Putamen (tissue), 1 donor: ENCODE data around the gene INO80E.
A peak's percentile ranks its signal among the peaks of the same experiment; 100 is the strongest.
"Not testable (repeated sequence)": the region's sequence is repeated elsewhere in the genome, so short reads cannot be mapped to it uniquely, and the experiment has no call there.

ENCODE experiments used
- DNase-seq: peaks from one replicate; pipeline ENCODE4 v3.0.0-alpha.2; 2016; ENCODE audit warnings: low spot score

INO80E gene, protein sequence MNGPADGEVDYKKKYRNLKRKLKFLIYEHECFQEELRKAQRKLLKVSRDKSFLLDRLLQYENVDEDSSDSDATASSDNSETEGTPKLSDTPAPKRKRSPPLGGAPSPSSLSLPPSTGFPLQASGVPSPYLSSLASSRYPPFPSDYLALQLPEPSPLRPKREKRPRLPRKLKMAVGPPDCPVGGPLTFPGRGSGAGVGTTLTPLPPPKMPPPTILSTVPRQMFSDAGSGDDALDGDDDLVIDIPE

DNA sequence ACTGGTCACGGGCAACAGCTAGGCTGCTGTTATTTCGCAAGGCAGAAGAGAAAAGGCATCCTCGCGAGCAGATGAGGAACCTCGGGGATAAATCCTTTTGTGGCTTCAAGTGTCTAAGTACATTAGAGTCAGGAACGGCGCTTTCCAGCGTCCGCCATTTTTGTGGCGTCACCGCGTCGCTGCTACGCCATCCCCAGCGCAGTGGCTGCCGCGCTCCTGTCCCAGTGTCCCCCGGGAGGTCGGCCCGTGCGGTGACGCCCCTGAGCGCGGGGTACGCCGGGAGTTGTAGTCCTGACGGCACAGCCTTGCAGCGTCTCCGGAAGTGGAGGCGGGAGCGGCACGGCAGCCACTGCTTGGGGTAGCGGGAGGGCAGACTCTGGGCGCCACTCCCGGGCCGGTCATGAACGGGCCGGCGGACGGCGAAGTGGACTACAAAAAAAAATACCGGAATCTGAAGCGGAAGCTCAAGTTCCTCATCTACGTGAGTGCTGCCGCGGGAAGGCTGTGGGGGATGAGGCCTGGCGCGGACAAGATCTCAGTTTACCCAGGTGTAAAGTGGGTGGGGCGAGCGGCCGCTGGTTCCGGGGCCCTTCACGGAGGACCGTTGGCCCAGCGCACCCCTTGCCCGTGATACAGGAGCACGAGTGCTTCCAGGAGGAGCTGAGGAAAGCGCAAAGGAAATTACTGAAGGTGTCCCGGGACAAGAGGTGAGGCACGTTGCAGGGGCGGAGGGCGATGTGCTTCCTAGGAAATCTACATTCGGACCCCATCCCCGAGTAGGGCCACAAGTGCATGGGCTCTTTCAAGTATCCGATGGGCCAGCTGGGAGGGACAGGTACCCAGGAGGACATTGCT lies at the start of gene INO80E:
INO80E (plus strand) TSS at position 331 of the 855 bp plus-strand sequence; CDS start at position 401, 70 bp downstream.
- DNase-seq: peak; percentile 98

DNA sequence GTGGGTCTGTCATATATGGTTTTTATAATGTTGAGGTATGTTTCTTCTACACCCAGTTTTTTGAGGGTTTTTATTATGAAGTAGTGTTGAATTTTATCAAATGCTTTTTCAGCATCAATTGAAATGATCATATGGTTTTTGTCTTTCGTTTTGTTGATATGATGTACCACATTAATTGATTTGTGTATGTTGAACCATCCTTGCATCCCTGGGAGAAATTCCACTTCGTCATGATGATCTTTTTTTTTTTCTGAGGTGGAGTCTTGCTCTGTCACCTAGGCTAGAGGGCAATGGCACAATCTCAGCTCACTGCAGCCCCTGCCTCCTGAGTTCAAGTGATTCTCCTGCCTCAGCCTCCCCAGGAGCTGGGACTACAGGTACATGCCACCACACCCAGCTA lies 48.1 kb upstream of the INO80E start:
- no peak for DNase-seq

DNA sequence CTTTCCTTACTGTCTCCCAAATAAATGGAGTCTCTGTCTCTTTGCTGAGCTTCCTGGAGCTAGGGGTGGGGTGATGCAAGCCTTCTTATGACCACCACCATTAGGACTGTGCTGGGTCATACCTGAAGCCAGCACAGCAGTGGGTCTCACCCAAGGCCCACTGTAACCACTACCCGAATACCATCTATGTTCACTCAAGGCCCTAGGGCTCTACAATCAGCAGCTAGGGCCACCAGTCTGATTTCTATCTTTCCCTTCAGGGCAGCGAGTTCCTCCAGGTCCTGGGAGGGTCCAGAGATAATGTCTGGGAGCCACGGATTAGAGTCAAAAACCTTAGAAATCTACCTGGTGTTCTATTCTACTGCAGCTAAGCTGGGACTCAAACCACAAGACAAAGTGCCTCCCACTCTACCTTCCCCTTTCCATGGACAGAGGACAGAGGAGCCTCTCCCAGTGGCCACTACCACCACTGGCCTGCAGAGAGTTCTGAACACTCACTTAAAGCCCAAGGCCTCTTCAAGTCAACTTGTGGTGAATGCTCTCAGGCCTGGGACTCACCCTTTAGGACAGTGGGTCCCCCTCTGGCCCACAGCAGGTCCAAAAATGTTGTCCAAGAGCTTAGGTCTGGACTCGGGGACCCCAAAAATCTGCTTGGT lies 45.1 kb upstream of the INO80E start:
- no peak for DNase-seq

DNA sequence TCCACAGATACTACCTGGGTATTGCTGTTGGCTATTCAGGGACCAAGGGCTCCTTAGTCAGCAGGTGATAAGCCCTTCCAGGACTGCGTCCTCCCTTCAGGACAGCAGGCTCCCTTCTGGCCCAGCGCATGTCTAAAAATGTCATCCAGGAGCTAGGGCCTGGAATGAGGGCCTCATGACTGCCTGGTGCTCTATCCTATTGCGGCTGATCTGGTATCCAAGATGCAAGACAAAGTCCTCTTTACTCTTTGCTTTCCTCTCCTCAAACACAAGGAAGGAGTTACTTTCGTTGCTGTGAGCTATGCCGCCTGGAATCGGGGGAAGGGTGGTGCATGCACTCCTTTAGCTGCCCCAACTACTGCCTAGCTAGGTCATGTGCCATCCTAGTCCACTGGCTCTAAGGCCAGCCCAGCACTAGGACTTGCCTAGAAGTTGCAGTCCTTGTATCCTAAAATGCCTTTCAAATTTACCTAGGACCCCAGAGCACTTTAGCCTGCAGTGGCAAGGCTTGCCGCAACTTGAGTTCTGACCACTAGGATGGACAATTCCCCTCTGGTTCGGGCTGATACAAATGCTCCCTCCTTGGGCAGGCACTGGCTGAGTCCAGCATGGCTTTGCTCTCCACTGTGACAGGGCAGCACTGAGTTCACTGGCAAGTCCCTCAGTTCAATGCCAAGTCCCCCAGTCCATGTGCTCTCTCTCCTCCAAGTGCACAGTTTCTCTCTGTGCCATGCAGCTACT lies 44.2 kb upstream of the INO80E start:
- DNase-seq: no peak

DNA sequence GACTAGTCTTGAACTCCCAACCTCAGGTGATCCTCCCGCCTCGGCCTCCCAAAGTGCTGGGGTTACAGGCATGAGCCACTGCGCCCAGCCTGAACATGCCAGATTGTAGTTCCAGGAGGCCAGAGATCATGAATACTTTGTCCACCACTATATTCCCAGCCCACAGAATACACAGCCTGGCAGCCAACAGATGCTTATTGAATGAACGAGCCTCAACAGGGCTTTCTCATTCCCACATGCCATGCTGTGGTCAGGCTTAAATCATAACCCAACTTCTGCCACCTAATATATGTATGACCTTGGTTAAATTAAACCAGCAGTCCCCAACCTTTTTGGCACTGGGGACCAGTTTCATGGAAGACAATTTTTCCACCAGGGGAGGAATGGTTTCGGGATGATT lies 37.3 kb upstream of the INO80E start:
- DNase-seq: no peak

DNA sequence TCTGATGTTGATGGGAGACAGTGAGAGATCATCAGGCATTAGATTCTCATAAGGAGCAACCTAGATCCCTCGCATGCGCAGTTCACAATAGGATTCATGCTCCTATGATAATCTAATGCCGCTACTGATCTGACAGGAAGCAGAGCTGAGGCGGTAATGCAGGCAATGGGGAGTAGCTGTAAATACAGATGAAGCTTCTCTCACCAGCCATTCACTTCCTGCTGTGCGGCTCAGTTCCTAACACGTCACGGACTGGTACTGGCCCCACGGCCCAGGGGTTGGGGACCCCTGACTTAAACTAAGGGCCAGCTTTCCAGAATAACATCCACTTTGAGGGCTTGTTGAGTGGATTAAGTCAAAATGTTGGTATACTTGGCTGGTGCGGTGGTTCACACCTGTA lies 36.7 kb upstream of the INO80E start:
- no peak for DNase-seq

DNA sequence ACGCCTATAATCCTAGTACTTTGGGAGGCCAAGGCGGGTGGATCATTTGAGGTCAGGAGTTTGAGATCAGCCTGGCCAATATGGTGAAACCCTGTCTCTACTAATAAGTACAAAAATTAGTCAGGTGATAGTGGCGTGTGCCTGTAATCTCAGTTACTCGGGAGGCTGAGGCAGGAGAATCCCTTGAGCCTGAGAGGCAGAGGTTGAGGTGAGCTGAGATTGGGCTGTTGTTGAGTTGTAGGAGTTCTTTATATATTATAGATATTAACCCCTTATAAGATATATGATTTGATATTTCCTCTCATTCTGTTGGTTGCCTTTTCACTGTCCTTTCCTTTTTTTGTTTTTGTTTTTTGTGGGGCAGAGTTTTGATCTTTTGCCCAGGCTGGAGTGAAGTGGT lies 36.2 kb upstream of the INO80E start:
- DNase-seq: not testable (repeated sequence)

DNA sequence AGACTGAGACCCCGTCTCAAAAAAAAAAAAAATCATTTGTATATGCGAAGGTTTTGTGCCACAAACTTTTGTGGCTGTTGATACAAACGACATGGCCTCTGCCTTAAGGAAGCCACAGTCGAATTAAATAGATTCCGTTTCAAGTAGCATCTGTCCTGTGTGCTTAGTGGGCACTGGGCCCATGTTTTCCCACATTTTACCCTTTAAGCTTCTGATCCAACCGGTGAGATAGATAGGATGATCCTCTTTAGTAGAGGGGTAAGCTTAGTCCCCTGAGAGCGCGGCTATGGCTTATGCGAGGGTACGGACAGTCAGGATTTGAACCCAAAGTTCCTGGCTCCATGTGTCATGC lies 34.9 kb upstream of the INO80E start:
- no peak for DNase-seq

DNA sequence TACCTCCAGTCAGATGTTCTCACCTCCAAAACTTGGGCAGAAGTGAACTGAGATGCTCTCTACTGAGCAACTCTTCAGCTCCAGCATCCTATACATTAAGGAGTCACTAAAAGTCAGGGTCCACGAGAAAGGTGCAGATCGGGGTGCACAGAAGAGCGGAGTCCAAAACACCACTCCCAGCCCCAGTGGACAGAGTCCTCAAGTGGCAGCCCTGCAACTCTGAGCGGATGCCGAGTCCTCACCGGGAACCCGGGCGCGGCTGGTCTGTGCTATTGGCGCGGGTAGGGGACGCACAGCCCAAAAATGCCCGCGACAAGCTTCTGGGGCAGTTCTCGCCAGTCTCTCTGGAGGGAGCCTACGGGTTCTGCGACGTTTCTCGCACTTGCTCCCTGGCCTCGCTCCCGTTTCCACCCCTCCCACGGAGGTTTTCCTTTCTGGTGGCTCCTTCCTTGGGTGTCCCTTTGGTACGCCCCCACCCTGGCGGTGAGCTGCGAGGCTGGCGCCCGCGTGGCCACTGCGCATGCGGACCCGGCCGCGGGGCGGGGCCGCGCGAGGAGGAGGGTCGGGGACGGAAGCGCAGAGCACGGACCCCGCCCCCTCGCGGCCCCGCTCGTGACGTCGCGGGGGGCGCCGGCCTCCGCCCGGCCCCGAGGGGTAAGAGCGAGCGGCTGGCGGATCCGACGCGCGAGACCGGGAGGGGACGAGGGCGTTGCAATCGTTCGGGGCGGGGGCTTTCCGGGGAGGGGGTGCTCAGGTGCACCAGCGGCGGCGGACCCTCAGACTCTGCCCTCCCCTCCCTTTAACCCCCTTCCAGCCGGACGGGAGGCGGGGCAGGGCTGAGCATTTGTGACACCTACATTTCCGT lies 34.3 kb upstream of the INO80E start, which contains the start of gene TMEM219:
TMEM219 (plus strand) TSS at position 601 of the 865 bp plus-strand sequence. CDS start 1,065 bp downstream, outside the sequence.
- DNase-seq: peak; percentile 94

DNA sequence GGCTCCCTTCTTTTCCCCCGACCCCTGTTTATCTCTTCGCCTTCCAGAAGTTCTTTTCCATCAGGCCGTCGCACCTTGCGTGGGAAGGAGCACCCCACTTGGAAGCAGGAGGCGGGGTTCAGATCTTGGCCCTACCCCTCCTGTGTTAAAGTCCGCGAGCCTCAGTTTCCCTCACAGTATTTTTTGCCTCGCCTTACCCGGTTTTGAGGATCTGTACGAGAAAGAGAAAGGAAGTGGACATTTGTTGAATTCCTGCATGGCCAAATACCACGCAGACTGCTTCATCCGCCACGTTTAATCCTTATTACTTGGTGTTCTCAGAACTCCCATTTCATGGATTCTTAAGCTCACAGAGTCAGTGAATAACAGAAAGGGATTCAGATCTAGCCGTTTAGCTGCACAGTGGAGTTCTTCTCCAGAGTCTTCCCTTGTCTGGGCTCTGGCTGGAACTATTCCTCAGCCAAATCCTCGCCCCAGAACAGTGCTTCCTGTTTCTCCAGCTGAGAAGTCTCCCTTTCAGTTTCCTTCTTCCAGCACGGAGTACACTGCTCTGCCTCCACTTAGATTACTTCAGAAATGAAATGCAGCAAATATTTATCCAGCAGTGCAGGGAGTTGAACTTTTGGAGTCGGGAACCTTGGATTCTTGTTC lies 33.6 kb upstream of the INO80E start:
- no peak for DNase-seq

DNA sequence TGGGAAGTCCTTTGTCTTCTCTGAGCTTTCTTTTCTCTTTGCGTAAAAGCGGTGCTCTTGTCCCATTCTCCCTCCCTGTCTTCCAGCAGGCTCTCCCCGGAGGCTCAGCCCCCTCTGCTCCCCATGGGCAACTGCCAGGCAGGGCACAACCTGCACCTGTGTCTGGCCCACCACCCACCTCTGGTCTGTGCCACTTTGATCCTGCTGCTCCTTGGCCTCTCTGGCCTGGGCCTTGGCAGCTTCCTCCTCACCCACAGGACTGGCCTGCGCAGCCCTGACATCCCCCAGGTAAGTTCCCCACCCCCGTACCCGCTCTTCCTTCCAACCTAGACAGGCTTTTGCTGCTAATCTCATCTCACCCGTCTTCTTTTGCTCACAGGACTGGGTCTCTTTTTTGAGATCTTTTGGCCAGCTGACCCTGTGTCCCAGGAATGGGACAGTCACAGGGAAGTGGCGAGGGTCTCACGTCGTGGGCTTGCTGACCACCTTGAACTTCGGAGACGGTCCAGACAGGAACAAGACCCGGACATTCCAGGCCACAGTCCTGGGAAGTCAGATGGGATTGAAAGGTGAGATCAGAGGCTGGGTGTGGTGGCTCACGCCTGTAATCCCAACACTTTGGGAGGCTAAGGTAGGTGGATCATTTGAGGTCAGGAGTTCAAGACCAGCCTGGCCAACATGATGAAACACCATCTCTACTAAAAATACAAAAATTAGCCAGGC lies 32.9 kb upstream of the INO80E start:
- no peak for DNase-seq

DNA sequence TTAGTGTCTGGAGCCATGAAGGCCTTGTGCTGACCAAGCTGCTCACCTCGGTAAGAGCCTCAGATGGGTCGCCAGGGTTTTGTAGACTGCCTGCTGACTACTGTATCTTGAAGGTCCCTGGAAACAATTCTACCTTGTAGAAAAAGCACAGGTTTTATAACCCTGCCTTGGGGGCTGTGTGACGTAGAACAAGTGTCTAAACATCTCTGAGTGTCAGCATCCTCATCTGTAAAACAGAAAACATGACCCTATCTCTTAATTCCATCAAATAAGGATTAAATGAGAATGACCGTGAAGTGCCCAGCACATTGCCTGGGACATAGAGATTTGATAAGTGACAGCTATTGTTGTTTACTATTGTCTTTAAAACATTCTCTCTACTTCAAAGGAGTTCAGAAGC lies 27.8 kb upstream of the INO80E start:
- no peak for DNase-seq

DNA sequence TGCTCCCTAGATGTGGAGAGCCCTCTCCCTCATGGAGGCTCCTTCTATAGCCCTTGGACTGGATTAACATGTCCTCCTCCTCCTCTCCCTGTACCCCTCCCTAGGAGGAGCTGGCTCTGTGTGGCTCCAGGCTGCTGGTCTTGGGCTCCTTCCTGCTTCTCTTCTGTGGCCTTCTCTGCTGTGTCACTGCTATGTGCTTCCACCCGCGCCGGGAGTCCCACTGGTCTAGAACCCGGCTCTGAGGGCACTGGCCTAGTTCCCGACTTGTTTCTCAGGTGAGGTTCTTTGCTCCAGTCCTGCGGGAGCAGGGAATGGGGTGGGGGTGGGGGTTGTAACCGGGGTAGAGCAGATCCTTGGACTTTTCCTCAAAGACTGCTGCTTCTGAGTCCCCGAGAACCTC lies 24.7 kb upstream of the INO80E start:
- DNase-seq: no peak

DNA sequence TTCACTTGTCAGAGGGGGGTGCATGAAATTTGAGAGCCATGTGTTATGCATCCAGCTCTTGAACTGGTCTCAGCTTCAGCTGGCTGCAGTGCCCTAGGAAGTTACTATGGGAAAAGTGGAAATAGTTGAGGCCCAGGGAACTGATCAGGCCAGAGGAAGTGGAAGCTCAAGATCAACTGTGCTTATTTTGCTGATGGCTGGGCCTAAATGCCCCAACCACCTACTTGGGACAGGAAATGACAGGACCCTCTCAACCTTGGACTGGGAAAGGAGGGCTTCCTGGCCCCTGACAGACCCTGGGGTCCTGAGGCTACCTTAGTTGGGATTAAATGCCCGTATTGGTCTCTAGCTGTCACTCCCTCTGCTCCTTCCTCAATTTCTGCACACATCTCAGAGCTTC lies 23.5 kb upstream of the INO80E start:
- no peak for DNase-seq

DNA sequence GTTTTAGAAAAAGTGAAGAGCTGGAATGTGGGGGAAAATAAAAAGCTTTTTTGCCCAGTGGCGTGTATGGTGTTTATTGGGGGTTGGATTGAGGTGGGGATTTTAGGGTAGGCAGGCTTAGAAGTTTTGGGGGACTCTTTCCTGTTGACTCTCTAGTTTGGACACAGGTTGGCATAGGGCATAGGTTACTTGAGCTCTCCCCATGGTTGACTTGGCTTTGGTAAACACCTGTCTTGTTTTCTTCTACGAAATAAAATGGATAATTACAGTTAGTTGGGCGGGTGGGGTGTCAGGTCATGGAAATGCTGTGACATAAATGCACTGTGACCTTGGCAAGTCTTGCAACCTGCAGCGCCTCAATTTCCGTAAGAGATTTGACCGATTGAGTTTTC lies 23.1 kb upstream of the INO80E start:
- DNase-seq: no peak

DNA sequence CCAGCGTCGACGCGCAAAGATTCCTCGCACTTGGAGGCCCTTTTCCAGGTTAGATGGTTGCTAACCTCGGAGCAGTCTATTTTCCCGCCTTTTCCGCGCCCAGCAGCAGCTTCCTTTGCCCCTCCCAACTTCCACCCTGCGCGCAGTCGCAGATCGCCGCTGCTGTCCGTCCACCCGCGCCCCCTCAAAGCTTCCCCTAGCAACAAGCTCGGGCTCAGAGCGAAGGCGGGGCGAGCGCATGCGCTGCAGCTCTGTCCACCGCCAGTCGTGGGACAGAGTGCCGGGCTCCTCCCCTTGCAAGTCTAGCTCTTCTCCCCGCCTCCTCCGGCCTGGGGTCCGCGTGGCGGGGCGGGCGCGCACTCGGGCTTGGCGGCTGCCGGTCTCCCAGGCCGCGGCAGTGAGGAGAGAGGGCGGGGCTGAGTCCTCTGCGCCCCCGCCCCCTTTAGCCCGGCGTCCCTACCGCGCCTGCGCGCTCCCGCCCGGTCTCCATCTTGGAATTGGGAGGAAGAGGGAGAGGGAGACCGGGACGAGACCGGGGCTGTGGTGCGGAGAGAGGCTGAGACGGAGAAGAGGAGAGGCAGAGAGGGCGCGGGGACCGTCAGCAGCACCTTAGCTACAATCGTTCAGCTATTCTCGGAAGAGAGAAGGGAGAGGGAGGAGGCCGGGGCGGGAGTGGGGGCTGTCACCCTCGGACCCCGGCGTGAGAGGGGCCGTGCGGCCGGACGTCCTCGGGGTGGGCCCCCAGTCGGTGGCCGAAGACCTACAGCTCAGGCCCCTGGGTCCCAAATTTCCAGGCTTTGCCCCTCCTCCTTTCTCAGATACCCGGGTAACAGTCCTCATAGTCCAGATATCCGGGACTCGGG lies 22.4 kb upstream of the INO80E start, which contains the start of gene TAOK2:
TAOK2 (plus strand) TSS at position 485 of the 863 bp plus-strand sequence. CDS start 3,905 bp downstream, outside the sequence.
- DNase-seq: peak; percentile 99

DNA sequence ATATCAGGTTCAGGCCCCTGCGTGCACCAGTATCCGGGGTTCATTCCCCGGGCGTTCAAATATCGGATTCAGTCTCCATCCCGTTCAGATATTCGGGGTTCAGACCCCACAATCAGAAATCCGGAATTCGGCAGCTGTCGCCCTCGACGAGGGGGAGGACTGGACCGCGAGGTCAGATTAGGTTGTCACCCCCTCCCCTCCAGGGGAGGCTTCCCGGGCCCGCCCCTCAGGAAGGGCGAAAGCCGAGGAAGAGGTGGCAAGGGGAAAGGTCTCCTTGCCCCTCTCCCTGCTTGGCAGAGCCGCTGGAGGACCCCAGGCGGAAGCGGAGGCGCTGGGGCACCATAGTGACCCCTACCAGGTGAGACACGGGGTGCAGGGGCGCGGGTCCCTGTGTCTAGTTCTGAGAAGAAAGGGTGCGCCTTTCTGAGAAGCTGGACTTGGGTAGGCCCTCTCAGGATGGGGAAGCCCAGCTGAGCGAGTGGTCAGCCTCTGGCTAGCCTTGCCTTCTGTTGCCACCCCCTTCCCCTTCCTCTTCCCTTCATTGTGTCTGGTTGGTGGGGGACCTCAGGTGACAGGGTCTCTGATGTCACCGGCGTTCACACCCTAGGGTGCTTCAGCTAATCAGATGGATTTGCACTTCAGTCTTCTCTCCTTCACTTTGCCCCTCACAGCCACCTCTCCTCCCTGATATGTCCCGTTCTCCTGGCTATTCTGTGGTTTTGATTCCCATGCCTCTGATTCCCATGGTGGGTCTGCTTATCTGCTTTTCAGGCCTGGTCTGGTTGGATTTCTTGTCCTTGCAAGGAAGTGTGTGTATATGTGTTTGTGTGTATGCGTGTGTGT lies 21.5 kb upstream of the INO80E start:
- DNase-seq: no peak

DNA sequence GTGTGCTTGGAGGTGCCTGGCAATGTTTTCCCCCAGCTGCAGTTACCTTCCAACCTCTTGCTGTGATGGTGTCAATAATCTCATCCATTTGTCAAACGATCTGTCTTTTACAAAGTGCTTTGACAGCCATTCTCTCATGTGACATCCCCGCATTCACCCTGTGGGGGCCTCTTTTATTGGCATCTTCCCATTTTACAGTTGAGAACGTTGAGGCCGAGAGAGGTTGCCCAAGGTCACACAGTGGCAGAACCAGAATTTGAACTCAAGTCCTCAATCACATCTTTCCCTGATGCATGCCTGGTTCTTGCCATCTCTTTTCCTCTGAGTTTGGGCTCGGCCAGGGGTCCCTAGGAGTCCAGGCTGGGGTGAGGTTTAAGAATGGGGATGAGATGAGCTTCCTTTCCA lies 20.9 kb upstream of the INO80E start:
- no peak for DNase-seq
